HepG2 (cell line): ENCODE measurements around the gene POMT1.

Experiments used
- CHD4 ChIP-seq: fragments of 200-600 bp; sonication (generic); IDR thresholded peaks from 2 replicates; pipeline ENCODE4 v1.7.0; 2017; ENCODE audit warnings: mild to moderate bottlenecking, low read length, borderline replicate concordance
- ESRRA ChIP-seq: sonication (generic); formaldehyde crosslinking; IDR thresholded peaks from 2 replicates; pipeline ENCODE4 v1.5.1; 2020; ENCODE audit warnings: mild to moderate bottlenecking, low read depth, missing genetic modification reagents
- HDAC1 ChIP-seq: sonication (generic); formaldehyde crosslinking; IDR thresholded peaks from 2 replicates; pipeline ENCODE4 v1.5.1; 2020; ENCODE audit warnings: mild to moderate bottlenecking, missing genetic modification reagents
- HOXD1 ChIP-seq: sonication (generic); formaldehyde crosslinking; IDR thresholded peaks from 2 replicates; pipeline ENCODE4 v1.5.0; 2020; ENCODE audit warnings: missing genetic modification reagents
- MAZ ChIP-seq, 2 experiments: sonication (generic) in 1 of 2; formaldehyde crosslinking in 1 of 2; IDR thresholded peaks; 2 replicates each; pipeline versions ENCODE4 v1.5.0 to v1.6.1; 2012 to 2020; ENCODE audit warnings: low read depth in 2 of 2, mild to moderate bottlenecking in 2 of 2, borderline replicate concordance in 1 of 2, improper control_type of control experiment in 1 of 2, low read length in 1 of 2, missing genetic modification reagents in 1 of 2, moderate library complexity in 1 of 2
- NONO ChIP-seq, 2 experiments: fragments of 450-650 bp in 1 of 2; sonication (generic) in 1 of 2; formaldehyde crosslinking in 1 of 2; IDR thresholded peaks in 1 of 2; conservative IDR thresholded peaks in 1 of 2; 2 replicates each; pipeline versions ENCODE4 v1.6.1 to v1.8.0; 2017 to 2022; ENCODE audit warnings: mild to moderate bottlenecking in 1 of 2, missing genetic modification reagents in 1 of 2, moderate library complexity in 1 of 2
- NR2C2 ChIP-seq: sonication (generic); formaldehyde crosslinking; IDR thresholded peaks from 2 replicates; pipeline ENCODE4 v1.4.0; 2020; ENCODE audit warnings: missing genetic modification reagents, mild to moderate bottlenecking, moderate library complexity, borderline replicate concordance
- TEAD2 ChIP-seq: sonication (generic); formaldehyde crosslinking; IDR thresholded peaks from 2 replicates; pipeline ENCODE4 v1.9.0; 2021; ENCODE audit warnings: missing genetic modification reagents
- ZKSCAN1 ChIP-seq: fragments of 150-350 bp; IDR thresholded peaks from 2 replicates; pipeline ENCODE4 v1.6.1; 2014; ENCODE audit warnings: low read length
- ZNF292 ChIP-seq: sonication (generic); formaldehyde crosslinking; IDR thresholded peaks from 2 replicates; pipeline ENCODE4 v1.8.1; 2022; ENCODE audit warnings: mild to moderate bottlenecking, low read depth, missing genetic modification reagents, borderline replicate concordance
- TF ChIP-seq, protein P1 (sequence below): sonication (generic); formaldehyde crosslinking; IDR thresholded peaks from 2 replicates; pipeline ENCODE4 v1.4.0; 2020; ENCODE audit warnings: mild to moderate bottlenecking, missing genetic modification reagents

- TF ChIP-seq ZNF292 (CRISPR knock-in tag) (no peak), HOXD1 (CRISPR knock-in tag) (no peak), ZKSCAN1 (no peak), NONO (IDR thresholded peaks at IDR 0.05) (no peak), NONO (CRISPR knock-in tag; conservative IDR thresholded peaks at IDR 0.05) (no peak), TEAD2 (CRISPR knock-in tag) (no peak), CHD4 (no peak), HDAC1 (CRISPR knock-in tag) (no peak), NR2C2 (CRISPR knock-in tag) (no peak), ESRRA (CRISPR knock-in tag) (no peak), MAZ (IDR thresholded peaks at IDR 0.05; ENCODE audit: borderline replicate concordance, low read depth, low read length) (no peak), MAZ (CRISPR knock-in tag; IDR thresholded peaks at IDR 0.05; ENCODE audit: low read depth) (no peak)
- TF ChIP-seq, protein P1, sequence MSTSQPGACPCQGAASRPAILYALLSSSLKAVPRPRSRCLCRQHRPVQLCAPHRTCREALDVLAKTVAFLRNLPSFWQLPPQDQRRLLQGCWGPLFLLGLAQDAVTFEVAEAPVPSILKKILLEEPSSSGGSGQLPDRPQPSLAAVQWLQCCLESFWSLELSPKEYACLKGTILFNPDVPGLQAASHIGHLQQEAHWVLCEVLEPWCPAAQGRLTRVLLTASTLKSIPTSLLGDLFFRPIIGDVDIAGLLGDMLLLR = no peak
Measured at GRCh38 chr9:131480258-131480657, 22.5 kb upstream of the POMT1 start.
